GM12872 (cell line): ENCODE measurements around the gene ROMO1.

Experiments used
- CTCF ChIP-seq: IDR thresholded peaks from 3 replicates; pipeline ENCODE4 v1.5.1; 2011; ENCODE audit warnings: low read depth, mild to moderate bottlenecking, low read length, moderate library complexity; ENCODE audit not compliant: insufficient read depth

The ROMO1 gene

GRCh38 chr20:35742741-35743523, 43.7 kb downstream of the ROMO1 start:
- TF ChIP-seq CTCF, result no peak

GRCh38 chr20:35743693-35744491, 44.7 kb downstream of the ROMO1 start:
- no peak for TF ChIP-seq CTCF
